Smooth muscle cell (in vitro differentiated cells): ENCODE data around the gene ACKR2. TPM values are rescaled to one million over a fixed set of nuclear protein-coding genes. Genes with fewer than 3 reads are reported as not detected.

Experiments used
- DNase-seq: peaks from one replicate; lab custom pipeline; 2025; ENCODE audit not compliant: unreplicated experiment; lab: John Stamatoyannopoulos, UW
- H2AFZ ChIP-seq: fragments of 200-600 bp; sonication (generic); 2 replicates; pipeline ENCODE4 v1.6.0; 2016; ENCODE audit warnings: antibody characterized with exemption, low read depth, mild to moderate bottlenecking
- H3F3A ChIP-seq: fragments of 200-600 bp; sonication (generic); 2 replicates; pipeline ENCODE4 v1.6.0; 2017; ENCODE audit warnings: antibody characterized with exemption, low read depth
- H3K27ac ChIP-seq: fragments of 200-600 bp; sonication (generic); 2 replicates; pipeline ENCODE4 v1.5.1; 2016; ENCODE audit warnings: low read depth, mild to moderate bottlenecking
- H3K27me3 ChIP-seq: fragments of 200-600 bp; sonication (generic); 2 replicates; pipeline ENCODE4 v1.6.1; 2016; ENCODE audit warnings: low read depth, mild to moderate bottlenecking
- H3K36me3 ChIP-seq: fragments of 200-600 bp; sonication (generic); 2 replicates; pipeline ENCODE4 v1.5.1; 2016; ENCODE audit warnings: low read depth
- H3K4me1 ChIP-seq: fragments of 200-600 bp; sonication (generic); 2 replicates; pipeline ENCODE4 v1.5.1; 2016; ENCODE audit warnings: low read depth
- H3K4me2 ChIP-seq: fragments of 200-600 bp; sonication (generic); 2 replicates; pipeline ENCODE4 v1.6.0; 2016; ENCODE audit warnings: mild to moderate bottlenecking
- H3K4me3 ChIP-seq: fragments of 200-600 bp; sonication (generic); 2 replicates; pipeline ENCODE4 v1.5.1; 2016; ENCODE audit warnings: mild to moderate bottlenecking
- H3K79me2 ChIP-seq: fragments of 200-600 bp; sonication (generic); 2 replicates; pipeline ENCODE4 v1.6.0; 2016; ENCODE audit warnings: low read depth, mild to moderate bottlenecking
- H3K9ac ChIP-seq: fragments of 200-600 bp; sonication (generic); 2 replicates; pipeline ENCODE4 v1.6.0; 2016; ENCODE audit warnings: low read depth
- H3K9me3 ChIP-seq: fragments of 200-600 bp; sonication (generic); replicated peaks from 2 replicates; pipeline ENCODE4 v1.5.1; 2016; ENCODE audit warnings: low read depth
- H4K20me1 ChIP-seq: fragments of 200-600 bp; sonication (generic); 2 replicates; pipeline ENCODE4 v1.6.0; 2016; ENCODE audit warnings: low read depth
- WGBS: methylation state at CpG from one replicate; pipeline ENCODE4 v1.1.7; 2016; ENCODE audit warnings: low lambda C conversion rate; 5-methylcytosine and 5-hydroxymethylcytosine counted together
- polyA plus RNA-seq: library from polyadenylated mRNA; unstranded; fragments of >200 nt; fragmentation: Nextera tagmentation; extraction: Ambion mirVana; gene quantifications from 2 replicates; pipeline ENCODE4 v1.2.1, GENCODE V29; 2016
- total RNA-seq: library from RNA; depleted of rRNA; stranded (reverse); fragments of >200 nt; gene quantifications from 2 replicates; pipeline ENCODE4 v1.2.3, GENCODE V29; 2014
- TF ChIP-seq, protein P1 (sequence below): fragments of 200-600 bp; sonication (generic); IDR thresholded peaks from 2 replicates; pipeline ENCODE4 v1.5.1; 2017; ENCODE audit warnings: borderline replicate concordance, mild to moderate bottlenecking, antibody characterized with exemption; ENCODE audit not compliant: insufficient read depth, poor library complexity, severe bottlenecking

ACKR2 gene
- total and polyA plus RNA-seq, 2 experiments from 2014 or later: 1.1 to 17.2 TPM

DNA sequence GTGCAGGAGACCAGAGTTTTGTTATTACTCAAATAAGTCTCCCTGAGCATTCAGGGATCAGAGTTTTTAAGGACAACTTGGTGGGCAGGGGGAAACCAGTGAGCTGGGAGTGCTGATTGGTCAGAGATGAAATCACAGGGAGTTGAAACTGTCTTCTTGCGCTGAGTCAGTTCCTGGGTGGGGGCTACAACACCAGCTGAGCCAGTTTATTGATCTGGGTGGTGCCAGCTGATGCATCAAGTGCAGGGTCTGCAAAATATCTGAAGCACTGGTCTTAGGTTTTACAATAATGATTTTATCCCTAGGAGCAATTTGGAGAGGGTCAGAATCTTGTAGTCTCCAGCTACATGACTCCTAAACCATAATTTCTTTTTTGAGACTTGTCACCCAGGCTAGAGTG is 82.9 kb downstream of the ACKR2 start:
- TF ChIP-seq, protein P1, sequence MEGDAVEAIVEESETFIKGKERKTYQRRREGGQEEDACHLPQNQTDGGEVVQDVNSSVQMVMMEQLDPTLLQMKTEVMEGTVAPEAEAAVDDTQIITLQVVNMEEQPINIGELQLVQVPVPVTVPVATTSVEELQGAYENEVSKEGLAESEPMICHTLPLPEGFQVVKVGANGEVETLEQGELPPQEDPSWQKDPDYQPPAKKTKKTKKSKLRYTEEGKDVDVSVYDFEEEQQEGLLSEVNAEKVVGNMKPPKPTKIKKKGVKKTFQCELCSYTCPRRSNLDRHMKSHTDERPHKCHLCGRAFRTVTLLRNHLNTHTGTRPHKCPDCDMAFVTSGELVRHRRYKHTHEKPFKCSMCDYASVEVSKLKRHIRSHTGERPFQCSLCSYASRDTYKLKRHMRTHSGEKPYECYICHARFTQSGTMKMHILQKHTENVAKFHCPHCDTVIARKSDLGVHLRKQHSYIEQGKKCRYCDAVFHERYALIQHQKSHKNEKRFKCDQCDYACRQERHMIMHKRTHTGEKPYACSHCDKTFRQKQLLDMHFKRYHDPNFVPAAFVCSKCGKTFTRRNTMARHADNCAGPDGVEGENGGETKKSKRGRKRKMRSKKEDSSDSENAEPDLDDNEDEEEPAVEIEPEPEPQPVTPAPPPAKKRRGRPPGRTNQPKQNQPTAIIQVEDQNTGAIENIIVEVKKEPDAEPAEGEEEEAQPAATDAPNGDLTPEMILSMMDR: no peak
- DNase-seq: no peak
- 81% methylated on average over 1 of the region's 1 CpG for WGBS

DNA sequence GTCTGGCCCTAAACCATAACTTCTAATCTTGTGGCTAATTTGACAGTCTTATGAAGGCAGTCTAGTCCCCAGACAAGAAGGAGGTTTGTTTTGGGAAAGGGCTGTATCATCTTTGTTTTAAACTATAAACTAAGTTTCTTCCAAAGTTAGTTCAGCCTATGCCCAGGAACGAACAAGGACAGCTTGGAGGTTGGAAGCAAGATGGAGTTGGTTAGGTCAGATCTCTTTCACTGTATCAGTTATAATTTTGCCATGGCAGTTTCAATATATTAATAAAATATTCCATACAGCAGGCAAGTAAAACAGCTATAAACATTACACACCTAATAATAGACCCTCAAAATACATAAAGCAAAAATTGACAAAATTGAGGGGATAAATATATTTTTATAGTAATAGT is 83.6 kb downstream of the ACKR2 start:
- WGBS: 92% methylated on average over 1 of the region's 1 CpG
- Histone ChIP-seq H3K9me3 (no peaks in the 10 kb centered on the region), H3K4me2 (no peak overlapping the region), H2AFZ (no peak overlapping the region), H3K4me3 (no peak overlapping the region), H3K36me3 (no peaks in the 10 kb centered on the region), H3K27ac (no peak overlapping the region), H3K4me1 (peaks cover 12% of the 10 kb centered on the region), H4K20me1 (no peaks in the 10 kb centered on the region), H3K27me3 (no peaks in the 10 kb centered on the region), H3K9ac (no peak overlapping the region), H3K79me2 (no peaks in the 10 kb centered on the region), H3F3A (no peaks in the 10 kb centered on the region)
- TF ChIP-seq, protein P1: no peak
- DNase-seq: no peak

More for the DNA sequence above, 82.9 kb downstream of the ACKR2 start:
- H3K4me2 ChIP-seq: no peak overlapping the region
- no peak overlapping the region for H3K9ac ChIP-seq
- no peaks in the 10 kb centered on the region for H4K20me1 ChIP-seq
- H2AFZ ChIP-seq: no peak overlapping the region
- H3K9me3 ChIP-seq: no peaks in the 10 kb centered on the region
- no peaks in the 10 kb centered on the region for H3K36me3 ChIP-seq
- H3F3A ChIP-seq: no peaks in the 10 kb centered on the region
- H3K27me3 ChIP-seq: no peaks in the 10 kb centered on the region
- no peak overlapping the region for H3K27ac ChIP-seq
- no peak overlapping the region for H3K4me3 ChIP-seq
- H3K4me1 ChIP-seq: peaks cover 12% of the 10 kb centered on the region
- H3K79me2 ChIP-seq: no peaks in the 10 kb centered on the region

DNA sequence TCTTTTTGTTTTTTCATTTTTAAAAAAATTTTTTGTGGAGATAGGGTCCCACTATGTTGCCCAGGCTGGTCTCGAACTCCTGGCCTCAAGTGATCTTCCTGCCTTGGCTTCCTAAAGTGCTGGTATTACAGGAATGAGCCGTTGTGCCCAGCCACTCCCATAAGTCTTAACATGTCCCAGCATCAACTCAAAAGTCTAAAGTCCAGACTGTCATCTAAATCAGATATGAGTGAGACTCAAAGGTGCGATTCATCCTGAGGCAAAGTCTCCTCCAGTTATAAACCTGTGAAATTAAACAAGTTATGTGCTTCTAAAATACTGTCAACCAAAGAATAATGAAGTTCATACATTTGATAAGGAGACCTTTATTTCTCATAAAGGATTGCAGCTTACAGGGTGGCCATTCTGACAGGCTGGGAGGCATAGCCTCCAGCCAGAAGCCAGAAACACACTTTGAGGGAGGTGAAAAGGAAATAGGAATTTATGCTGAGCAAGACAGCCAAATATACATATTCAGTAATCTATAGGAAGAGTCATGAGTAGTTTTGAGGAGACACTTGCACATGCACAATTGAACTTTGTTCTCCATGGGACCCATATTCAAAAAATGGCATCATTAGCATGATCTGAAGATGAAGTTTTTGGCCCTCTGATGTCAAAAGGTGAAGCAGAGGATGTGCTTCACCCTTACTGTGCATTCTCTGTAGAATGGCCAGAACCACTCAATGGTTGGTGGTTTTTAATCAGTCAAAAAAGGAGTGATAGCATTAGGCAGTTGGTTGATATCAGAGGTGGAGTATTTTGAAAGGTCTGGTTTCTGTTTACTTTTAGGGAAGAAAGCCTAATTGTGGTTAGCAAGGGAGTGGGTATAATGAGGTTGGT is 85.7 kb downstream of the ACKR2 start:
- Histone ChIP-seq H2AFZ (no peak overlapping the region), H3K27ac (no peak overlapping the region), H3K36me3 (no peaks in the 10 kb centered on the region), H3K4me2 (no peak overlapping the region), H3K4me1 (peaks cover 12% of the 10 kb centered on the region), H3F3A (no peaks in the 10 kb centered on the region), H3K9me3 (no peaks in the 10 kb centered on the region), H3K9ac (no peak overlapping the region), H3K27me3 (no peaks in the 10 kb centered on the region), H3K79me2 (no peaks in the 10 kb centered on the region), H3K4me3 (no peak overlapping the region), H4K20me1 (no peaks in the 10 kb centered on the region)
- 85% methylated on average over 3 of the region's 3 CpGs for WGBS
- DNase-seq: no peak
- TF ChIP-seq, protein P1: no peak

DNA sequence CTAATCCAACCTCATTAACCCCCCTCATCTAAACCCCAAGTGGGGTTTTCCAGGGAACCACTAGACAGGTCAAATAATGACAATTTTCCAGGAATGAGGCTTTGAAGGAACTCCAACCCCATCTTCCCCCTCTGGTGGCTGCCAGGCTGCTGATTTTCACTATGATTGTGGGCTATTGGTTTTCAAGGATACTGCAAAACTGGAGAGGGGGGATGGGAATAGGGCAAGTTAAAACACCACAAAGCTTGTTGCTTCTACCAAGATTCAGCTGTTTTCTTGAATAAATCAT is 86.3 kb downstream of the ACKR2 start:
- Histone ChIP-seq H3K79me2 (no peaks in the 10 kb centered on the region), H3K4me2 (no peak overlapping the region), H3F3A (no peaks in the 10 kb centered on the region), H2AFZ (no peak overlapping the region), H3K27ac (no peak overlapping the region), H3K27me3 (no peaks in the 10 kb centered on the region), H3K36me3 (no peaks in the 10 kb centered on the region), H3K4me1 (peaks cover 11% of the 10 kb centered on the region), H3K9me3 (no peaks in the 10 kb centered on the region), H3K4me3 (no peak overlapping the region), H3K9ac (no peak overlapping the region), H4K20me1 (no peaks in the 10 kb centered on the region)
- DNase-seq: no peak
- TF ChIP-seq, protein P1: no peak
